HCT116 (cell line): ENCODE data around the gene MAGEA9. TPM values are rescaled to one million over a fixed set of nuclear protein-coding genes. Genes with fewer than 3 reads are reported as not detected.

ENCODE experiments used
- ATAC-seq: fragments of 200-7000 bp; cut with Tn5 transposase; 2 replicates; pipeline ENCODE4 v1.9.1; 2020; ENCODE audit warnings: mild to moderate bottlenecking, moderate library complexity
- BruUV-seq: library from RNA; stranded (reverse); fragments of 400-500 nt; replicated peaks from 2 replicates; lab custom pipeline; 2021; lab: Mats Ljungman, UMichigan
- CTCF ChIA-PET: fragments of 300-600 bp; sonication (Branson Sonifier 250); formaldehyde crosslinking; loops from one replicate; lab custom pipeline; 2021; ENCODE audit warnings: antibody characterized with exemption; lab: Charles Lee
- POLR2A ChIA-PET: fragments of 300-600, 350-600 bp; sonication (Branson Sonifier 250); formaldehyde crosslinking; loops from one replicate; lab custom pipeline; 2021; ENCODE audit warnings: antibody characterized with exemption; lab: Charles Lee
- RAD21 ChIA-PET, 2 experiments: fragments of 300-600 bp; sonication (Branson Sonifier 250); formaldehyde crosslinking; loops; one replicate each; lab custom pipeline; 2023; ENCODE audit warnings: low total read pairs in 2 of 2; ENCODE audit not compliant: uncharacterized antibody in 2 of 2, unreplicated experiment in 2 of 2, low non-redundant PET in 1 of 2; lab: Charles Lee
- DNase-seq: peaks from one replicate; pipeline ENCODE4 v3.0.0-alpha.2; 2010; ENCODE audit warnings: low read depth, low spot score
- H2AFZ ChIP-seq: fragments of 200-600 bp; shearing (Covaris generic), sonication (generic); 2 replicates; pipeline ENCODE4 v1.6.1; 2017; ENCODE audit warnings: low read depth, mixed run types, mixed read lengths, antibody characterized with exemption, low read length; ENCODE audit not compliant: poor library complexity, severe bottlenecking
- H3K27ac ChIP-seq: 2 replicates; pipeline ENCODE4 v1.5.1; 2012; ENCODE audit warnings: low read depth, low read length
- H3K27me3 ChIP-seq: fragments of 200-600 bp; sonication (generic); 2 replicates; pipeline ENCODE4 v1.6.1; 2016; ENCODE audit warnings: mixed run types, low read length, mixed read lengths; ENCODE audit not compliant: insufficient read depth
- H3K36me3 ChIP-seq, 2 experiments: fragments of 200-500 bp in 1 of 2; fragments of 200-600 bp in 1 of 2; sonication (Bioruptor generic) in 1 of 2; sonication (generic) in 1 of 2; 2 replicates each; pipeline versions ENCODE4 v1.5.1 to v1.6.1; 2014 to 2016; ENCODE audit warnings: low read length in 2 of 2, inconsistent platforms in 1 of 2, mixed read lengths in 1 of 2, mixed run types in 1 of 2; ENCODE audit not compliant: insufficient read depth in 2 of 2, control insufficient read depth in 1 of 2
- H3K4me1 ChIP-seq, 2 experiments: fragments of 200-600 bp in 1 of 2; sonication (generic) in 1 of 2; 2 replicates each; pipeline versions ENCODE4 v1.5.1 to v1.6.1; 2012 to 2017; ENCODE audit warnings: low read length in 2 of 2, inconsistent platforms in 1 of 2, mild to moderate bottlenecking in 1 of 2, mixed read lengths in 1 of 2, mixed run types in 1 of 2, moderate library complexity in 1 of 2; ENCODE audit not compliant: insufficient read depth in 2 of 2, control insufficient read depth in 1 of 2
- H3K4me2 ChIP-seq: fragments of 200-600 bp; sonication (generic); 2 replicates; pipeline ENCODE4 v1.6.1; 2017; ENCODE audit warnings: mixed run types, low read length, mixed read lengths
- H3K4me3 ChIP-seq, 2 experiments: fragments of 200-600 bp in 1 of 2; sonication (generic) in 1 of 2; replicated peaks in 1 of 2; 2 replicates each; pipeline ENCODE4 v1.5.1; 2011 to 2016; ENCODE audit warnings: low read length in 2 of 2, control low read depth in 1 of 2, low read depth in 1 of 2, mild to moderate bottlenecking in 1 of 2, mixed read lengths in 1 of 2, mixed run types in 1 of 2
- H3K79me2 ChIP-seq: fragments of 200-600 bp; sonication (generic); 2 replicates; pipeline ENCODE4 v1.6.1; 2017; ENCODE audit warnings: mild to moderate bottlenecking, mixed run types, low read length, moderate library complexity, mixed read lengths; ENCODE audit not compliant: insufficient read depth
- H3K9ac ChIP-seq: fragments of 200-600 bp; sonication (generic); 2 replicates; pipeline ENCODE4 v1.6.1; 2016; ENCODE audit warnings: low read length, mixed read lengths
- H3K9me2 ChIP-seq: fragments of 200-600 bp; sonication (generic), shearing (Covaris generic); 2 replicates; pipeline ENCODE4 v1.6.1; 2017; ENCODE audit warnings: mixed run types, mild to moderate bottlenecking, moderate library complexity; ENCODE audit not compliant: insufficient read depth
- H3K9me3 ChIP-seq, 2 experiments: fragments of 200-500 bp in 1 of 2; fragments of 200-600 bp in 1 of 2; sonication (Bioruptor generic) in 1 of 2; sonication (generic) in 1 of 2; 2 replicates each; pipeline ENCODE4 v1.6.1; 2014 to 2017; ENCODE audit warnings: low read length in 2 of 2, mixed read lengths in 2 of 2, inconsistent platforms in 1 of 2, low read depth in 1 of 2, mild to moderate bottlenecking in 1 of 2, mixed run types in 1 of 2, moderate library complexity in 1 of 2; ENCODE audit not compliant: control insufficient read depth in 1 of 2, insufficient read depth in 1 of 2
- H4K20me1 ChIP-seq: fragments of 200-600 bp; sonication (generic), shearing (Covaris generic); 2 replicates; pipeline ENCODE4 v1.6.1; 2017; ENCODE audit warnings: mixed run types, mild to moderate bottlenecking, moderate library complexity; ENCODE audit not compliant: insufficient read depth
- ATF3 ChIP-seq: IDR thresholded peaks from 2 replicates; pipeline ENCODE4 v1.6.1; 2012
- CTCF ChIP-seq, 3 experiments: fragments of 200-600 bp in 1 of 3; sonication (generic) in 1 of 3; IDR thresholded peaks in 2 of 3; conservative IDR thresholded peaks in 1 of 3; 2 replicates each; pipeline ENCODE4 v1.5.1; 2012 to 2017; ENCODE audit warnings: low read depth in 2 of 3, low read length in 2 of 3, antibody characterized with exemption in 1 of 3, borderline replicate concordance in 1 of 3, control low read depth in 1 of 3, mild to moderate bottlenecking in 1 of 3, mixed read lengths in 1 of 3, mixed run types in 1 of 3, moderate library complexity in 1 of 3; ENCODE audit not compliant: insufficient read depth in 1 of 3
- EGR1 ChIP-seq: IDR thresholded peaks from 2 replicates; pipeline ENCODE4 v1.6.1; 2012; ENCODE audit warnings: low read depth
- JUND ChIP-seq: IDR thresholded peaks from 2 replicates; pipeline ENCODE4 v1.6.1; 2012
- POLR2AphosphoS5 ChIP-seq: IDR thresholded peaks from 2 replicates; pipeline ENCODE4 v1.6.1; 2011; ENCODE audit warnings: mild to moderate bottlenecking, low read depth, low read length, moderate library complexity
- RAD21 ChIP-seq: IDR thresholded peaks from 2 replicates; pipeline ENCODE4 v1.6.1; 2012; ENCODE audit warnings: low read depth, mild to moderate bottlenecking
- TCF7L2 ChIP-seq: IDR thresholded peaks from 2 replicates; pipeline ENCODE4 v1.7.0; 2011; ENCODE audit warnings: borderline replicate concordance, inconsistent platforms; ENCODE audit not compliant: insufficient read depth, insufficient read length; ENCODE audit errors: extremely low read depth
- YY1 ChIP-seq: IDR thresholded peaks from 2 replicates; pipeline ENCODE4 v1.6.1; 2011; ENCODE audit warnings: low read length, low read depth, moderate library complexity, mild to moderate bottlenecking; ENCODE audit not compliant: insufficient replicate concordance; ENCODE audit errors: extremely low read depth
- ZNF274 ChIP-seq: fragments of 200-500 bp; sonication (Bioruptor generic); IDR thresholded peaks from 2 replicates; pipeline ENCODE4 v1.6.1; 2014; ENCODE audit warnings: mild to moderate bottlenecking, low read depth, low read length, inconsistent platforms
- intact Hi-C: fragments of 100-400 bp; cut with micrococcal nuclease; formaldehyde crosslinking; loops from 2 replicates; pipeline ENCODE4 v1.10.0; 2022
- total RNA-seq: library from RNA; stranded (reverse); gene quantifications from one replicate; pipeline ENCODE4 v1.2.1, GENCODE V29; 2021; ENCODE audit not compliant: unreplicated experiment

Gene MAGEA9
- total RNA-seq, 1 experiment from 2014 or later = not detected

GRCh38 chrX:149819371-149819770 is 37.6 kb downstream of the MAGEA9 start:
- Histone ChIP-seq H3K9me3 (no peaks in the 10 kb centered on the region), H3K27ac (no peak overlapping the region), H3K9ac (no peak overlapping the region), H3K36me3 (no peaks in the 10 kb centered on the region), H2AFZ (no peak overlapping the region), H3K79me2 (no peaks in the 10 kb centered on the region), H3K27me3 (no peaks in the 10 kb centered on the region)
- intact Hi-C loops = no loop called here
- BruUV-seq = no TSS peak
- CTCF ChIA-PET = no interaction called here
- TF ChIP-seq YY1 = no peak
- TF ChIP-seq ZNF274 = no peak
- no peak for TF ChIP-seq TCF7L2
- no peak for TF ChIP-seq EGR1
- TF ChIP-seq, all 23 proteins: peak for 0
- POLR2A ChIA-PET = no interaction called here
- RAD21 ChIA-PET = no interaction called here
- Histone ChIP-seq H3K4me1 (no peaks in the 10 kb centered on the region), H3K4me2 (no peak overlapping the region), H3K4me3 (no peak overlapping the region), H4K20me1 (no peaks in the 10 kb centered on the region), H3K9me2 (no peaks in the 10 kb centered on the region)
- DNase-seq (no peak), ATAC-seq (no peak)

- no peaks in the 10 kb centered on the region for H3K79me2 ChIP-seq
- H3K4me1 ChIP-seq = no peaks in the 10 kb centered on the region
- no peaks in the 10 kb centered on the region for H3K9me3 ChIP-seq
- H2AFZ ChIP-seq = no peak overlapping the region
- no peaks in the 10 kb centered on the region for H3K9me2 ChIP-seq
- H4K20me1 ChIP-seq = no peaks in the 10 kb centered on the region
- RAD21 ChIA-PET = no interaction called here
- BruUV-seq = no TSS peak
- no peak overlapping the region for H3K4me3 ChIP-seq
- no peaks in the 10 kb centered on the region for H3K27me3 ChIP-seq
- H3K4me2 ChIP-seq = no peak overlapping the region
- H3K27ac ChIP-seq = no peak overlapping the region
- peak; percentile 75 for ATAC-seq
- POLR2A ChIA-PET = no interaction called here
- H3K36me3 ChIP-seq = no peaks in the 10 kb centered on the region
- CTCF ChIA-PET = no interaction called here
- TF ChIP-seq ZNF274 (no peak), EGR1 (no peak), ATF3 (no peak), YY1 (no peak), RAD21 (peak; percentile 43), POLR2AphosphoS5 (no peak), CTCF (IDR thresholded peaks at IDR 0.05 in 2 of 3, conservative IDR thresholded peaks at IDR 0.05 in 1 of 3; ENCODE audit: borderline replicate concordance in 1 of 3, insufficient read depth in 1 of 3, low read depth in 2 of 3, low read length in 2 of 3) (peak; percentile 41 to 54 (median 42); a peak in 5 of 6 replicates), JUND (no peak)
- no peak overlapping the region for H3K9ac ChIP-seq
- DNase-seq = peak; percentile 7
- intact Hi-C loops = no loop called here
Observed at GRCh38 chrX:149825424-149825823, 43.7 kb downstream of the MAGEA9 start.
